ENCODE measurements around the gene HS6ST2.

HS6ST2 gene

GRCh38 chrX:132819711-132820264, 138.6 kb downstream of the HS6ST2 start:
- no peak overlapping the region for H3K9ac ChIP-seq (ENCODE audit: low read depth, low read length)
- H3K36me3 ChIP-seq (ENCODE audit: insufficient read depth, low read length) = no peaks in the 10 kb centered on the region
- H3K27me3 ChIP-seq (ENCODE audit: control insufficient read depth, insufficient read depth, low read length) = peaks cover 9% of the 10 kb centered on the region
- no peaks in the 10 kb centered on the region for H3K9me3 ChIP-seq (replicated peaks; ENCODE audit: low read length)
- H3K4me3 ChIP-seq (ENCODE audit: low read length) = no peak overlapping the region
- no peaks in the 10 kb centered on the region for H3K4me1 ChIP-seq (ENCODE audit: control insufficient read depth, insufficient read depth, low read length)
- H3K4me2 ChIP-seq (ENCODE audit: low read length) = no peak overlapping the region

DNA sequence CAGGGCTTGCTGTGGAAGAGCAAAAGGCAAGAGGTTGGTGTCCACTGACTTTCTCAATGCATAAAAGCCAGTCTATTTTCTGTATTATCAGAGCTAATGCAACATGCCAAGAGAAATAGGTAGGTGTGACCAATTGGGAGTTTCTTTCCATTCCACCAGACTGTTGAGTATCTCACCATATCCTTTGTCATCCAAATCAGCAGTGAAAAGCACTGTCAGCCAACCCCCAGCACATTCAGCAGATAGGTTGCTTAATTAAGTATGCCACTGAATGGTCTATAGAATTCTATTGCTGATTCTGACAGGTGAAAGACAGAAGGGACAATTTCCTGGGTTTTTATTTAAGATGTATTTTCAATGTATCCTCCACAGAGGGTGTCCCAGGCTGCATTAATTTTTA, 139.8 kb downstream of the HS6ST2 start:
- H3K4me3 ChIP-seq (ENCODE audit: low read length) = no peak overlapping the region
- no peak overlapping the region for H3K4me2 ChIP-seq (ENCODE audit: low read length)
- no peaks in the 10 kb centered on the region for H3K36me3 ChIP-seq (ENCODE audit: insufficient read depth, low read length)

GRCh38 chrX:132815643-132816042, 142.8 kb downstream of the HS6ST2 start:
- no peaks in the 10 kb centered on the region for H3K36me3 ChIP-seq (ENCODE audit: insufficient read depth, low read length)
- H3K4me1 ChIP-seq (ENCODE audit: control insufficient read depth, insufficient read depth, low read length) = no peaks in the 10 kb centered on the region
- peaks cover 11% of the 10 kb centered on the region for H3K27me3 ChIP-seq (ENCODE audit: control insufficient read depth, insufficient read depth, low read length)
- H3K9ac ChIP-seq (ENCODE audit: low read depth, low read length) = no peak overlapping the region
- H3K4me3 ChIP-seq (ENCODE audit: low read length) = no peak overlapping the region
- H3K9me3 ChIP-seq (replicated peaks; ENCODE audit: low read length) = no peaks in the 10 kb centered on the region
- no peak overlapping the region for H3K4me2 ChIP-seq (ENCODE audit: low read length)

More for the DNA sequence above, 139.8 kb downstream of the HS6ST2 start:
- H3K9me3 ChIP-seq (replicated peaks; ENCODE audit: low read length) = no peaks in the 10 kb centered on the region
- H3K9ac ChIP-seq (ENCODE audit: low read depth, low read length) = no peak overlapping the region
- H3K4me1 ChIP-seq (ENCODE audit: control insufficient read depth, insufficient read depth, low read length) = no peaks in the 10 kb centered on the region
- peaks cover 11% of the 10 kb centered on the region for H3K27me3 ChIP-seq (ENCODE audit: control insufficient read depth, insufficient read depth, low read length)

DNA sequence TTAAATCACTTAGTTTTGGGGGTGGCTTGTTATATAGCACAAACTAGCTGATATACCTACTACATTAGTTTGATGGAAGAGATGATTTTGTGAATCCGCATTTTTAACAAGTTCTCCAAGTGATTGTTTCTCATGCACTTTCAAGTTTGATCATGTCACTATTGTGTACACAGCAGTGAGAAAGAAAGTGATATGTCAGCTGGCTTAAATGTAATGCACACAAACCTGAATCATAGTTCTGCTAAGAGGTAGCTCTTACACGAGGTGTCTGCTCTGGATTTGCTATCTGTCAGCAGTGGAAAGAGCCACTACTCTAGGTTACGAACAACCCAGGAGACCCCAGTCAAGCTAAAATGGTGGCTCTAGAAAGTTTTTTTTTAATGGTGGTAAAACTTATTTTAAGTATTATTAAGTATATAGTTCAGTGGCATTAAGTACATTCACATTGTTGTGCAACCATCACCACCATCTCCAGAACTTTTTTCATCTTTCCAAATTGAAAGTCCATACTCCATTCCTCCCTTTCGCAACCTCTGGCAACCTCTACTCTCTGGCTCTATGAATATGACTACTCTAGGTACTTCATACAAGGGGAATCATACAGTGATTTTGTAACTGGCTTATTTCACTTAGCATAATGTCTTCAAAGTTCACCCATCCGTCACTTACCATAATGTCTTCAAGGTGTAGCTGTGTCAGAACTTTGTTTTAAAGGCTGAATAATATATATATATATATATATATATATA, 147.3 kb downstream of the HS6ST2 start:
- Histone ChIP-seq H3K4me2 (ENCODE audit: low read length) (no peak overlapping the region), H3K9me3 (replicated peaks; ENCODE audit: low read length) (no peaks in the 10 kb centered on the region), H3K36me3 (ENCODE audit: insufficient read depth, low read length) (no peaks in the 10 kb centered on the region), H3K4me3 (ENCODE audit: low read length) (no peak overlapping the region), H3K4me1 (ENCODE audit: control insufficient read depth, insufficient read depth, low read length) (no peaks in the 10 kb centered on the region), H3K27me3 (ENCODE audit: control insufficient read depth, insufficient read depth, low read length) (peaks cover 23% of the 10 kb centered on the region), H3K9ac (ENCODE audit: low read depth, low read length) (no peak overlapping the region)

DNA sequence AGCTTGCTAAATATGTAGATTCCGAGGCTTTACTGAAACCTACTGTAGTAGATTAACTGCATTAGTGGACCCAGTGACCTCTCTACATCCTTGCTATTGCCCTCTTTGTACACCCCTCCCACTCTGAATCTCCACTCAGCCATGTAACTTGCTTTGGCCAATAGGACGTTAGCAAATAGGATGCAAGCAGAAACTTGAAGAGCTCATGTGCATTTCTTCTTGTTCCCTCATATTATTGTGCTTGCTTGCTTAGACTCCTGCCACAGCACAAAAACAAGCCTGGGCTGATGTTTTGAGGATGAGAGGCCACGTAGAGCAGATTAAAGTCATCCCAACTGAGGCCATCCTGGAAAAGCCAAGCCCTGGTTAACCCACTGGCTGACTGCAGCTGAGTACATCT, 147.9 kb downstream of the HS6ST2 start:
- H3K4me3 ChIP-seq (ENCODE audit: low read length) = no peak overlapping the region
- no peaks in the 10 kb centered on the region for H3K36me3 ChIP-seq (ENCODE audit: insufficient read depth, low read length)
- H3K4me1 ChIP-seq (ENCODE audit: control insufficient read depth, insufficient read depth, low read length) = no peaks in the 10 kb centered on the region
- no peaks in the 10 kb centered on the region for H3K9me3 ChIP-seq (replicated peaks; ENCODE audit: low read length)
- H3K27me3 ChIP-seq (ENCODE audit: control insufficient read depth, insufficient read depth, low read length) = peaks cover 23% of the 10 kb centered on the region
- H3K4me2 ChIP-seq (ENCODE audit: low read length) = no peak overlapping the region
- H3K9ac ChIP-seq (ENCODE audit: low read depth, low read length) = no peak overlapping the region

DNA sequence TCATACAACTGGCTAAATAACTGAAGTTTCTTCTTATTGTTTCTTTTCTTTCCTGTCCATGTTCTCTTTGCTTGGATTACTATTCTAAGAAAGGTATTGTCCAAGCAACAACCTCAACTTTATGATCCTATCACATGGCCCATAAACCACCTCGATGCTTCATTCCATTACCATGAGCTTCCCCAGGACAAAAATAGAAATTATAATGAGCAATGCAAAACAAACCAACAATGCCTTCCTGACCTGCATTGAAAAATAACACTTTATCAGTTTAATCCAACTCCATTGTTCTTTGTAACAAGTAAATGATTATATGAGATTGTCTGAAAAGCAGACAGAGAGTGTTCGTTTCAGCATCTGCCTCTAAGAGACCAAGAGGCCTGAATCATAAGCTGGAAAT, 148.8 kb downstream of the HS6ST2 start:
- Histone ChIP-seq H3K4me2 (ENCODE audit: low read length) (no peak overlapping the region), H3K9ac (ENCODE audit: low read depth, low read length) (no peak overlapping the region), H3K36me3 (ENCODE audit: insufficient read depth, low read length) (no peaks in the 10 kb centered on the region), H3K4me1 (ENCODE audit: control insufficient read depth, insufficient read depth, low read length) (no peaks in the 10 kb centered on the region), H3K4me3 (ENCODE audit: low read length) (no peak overlapping the region), H3K27me3 (ENCODE audit: control insufficient read depth, insufficient read depth, low read length) (peaks cover 19% of the 10 kb centered on the region), H3K9me3 (replicated peaks; ENCODE audit: low read length) (no peaks in the 10 kb centered on the region)

GRCh38 chrX:132807411-132808030, 150.9 kb downstream of the HS6ST2 start:
- Histone ChIP-seq H3K27me3 (ENCODE audit: control insufficient read depth, insufficient read depth, low read length) (peaks cover 18% of the 10 kb centered on the region), H3K9ac (ENCODE audit: low read depth, low read length) (no peak overlapping the region), H3K9me3 (replicated peaks; ENCODE audit: low read length) (no peaks in the 10 kb centered on the region), H3K4me3 (ENCODE audit: low read length) (no peak overlapping the region), H3K4me2 (ENCODE audit: low read length) (no peak overlapping the region), H3K4me1 (ENCODE audit: control insufficient read depth, insufficient read depth, low read length) (no peaks in the 10 kb centered on the region), H3K36me3 (ENCODE audit: insufficient read depth, low read length) (no peaks in the 10 kb centered on the region)

GRCh38 chrX:132802033-132802432, 156.4 kb downstream of the HS6ST2 start:
- Histone ChIP-seq H3K4me3 (ENCODE audit: low read length) (no peak overlapping the region), H3K4me1 (ENCODE audit: control insufficient read depth, insufficient read depth, low read length) (no peaks in the 10 kb centered on the region), H3K4me2 (ENCODE audit: low read length) (no peak overlapping the region), H3K9me3 (replicated peaks; ENCODE audit: low read length) (no peaks in the 10 kb centered on the region), H3K9ac (ENCODE audit: low read depth, low read length) (no peak overlapping the region), H3K36me3 (ENCODE audit: insufficient read depth, low read length) (no peaks in the 10 kb centered on the region), H3K27me3 (ENCODE audit: control insufficient read depth, insufficient read depth, low read length) (peaks cover 12% of the 10 kb centered on the region)

DNA sequence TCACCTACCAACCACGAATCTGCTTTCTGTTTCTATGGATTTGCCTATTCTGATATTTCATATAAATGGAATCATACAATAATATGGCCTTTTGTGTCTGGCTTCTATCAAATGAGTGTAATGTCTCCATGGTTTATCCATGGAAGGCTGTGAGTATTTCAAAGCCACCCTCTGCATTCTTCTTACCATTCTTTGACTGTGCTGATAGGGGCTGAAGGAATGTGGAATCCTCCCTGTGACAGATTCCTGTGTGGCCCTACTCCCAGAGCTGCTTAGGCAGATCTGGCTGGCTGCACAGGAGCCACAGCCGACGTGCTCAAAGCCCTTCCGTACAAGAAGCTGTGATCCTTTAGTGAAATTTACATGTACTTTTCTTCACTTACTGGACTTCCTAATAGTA, 163.2 kb downstream of the HS6ST2 start:
- no peaks in the 10 kb centered on the region for H3K9me3 ChIP-seq (replicated peaks; ENCODE audit: low read length)
- no peak overlapping the region for H3K9ac ChIP-seq (ENCODE audit: low read depth, low read length)
- H3K4me2 ChIP-seq (ENCODE audit: low read length) = no peak overlapping the region
- H3K4me3 ChIP-seq (ENCODE audit: low read length) = no peak overlapping the region
- no peaks in the 10 kb centered on the region for H3K4me1 ChIP-seq (ENCODE audit: control insufficient read depth, insufficient read depth, low read length)
- peaks cover 20% of the 10 kb centered on the region for H3K27me3 ChIP-seq (ENCODE audit: control insufficient read depth, insufficient read depth, low read length)
- no peaks in the 10 kb centered on the region for H3K36me3 ChIP-seq (ENCODE audit: insufficient read depth, low read length)

GRCh38 chrX:132791714-132792113, 166.7 kb downstream of the HS6ST2 start:
- no peak overlapping the region for H3K4me3 ChIP-seq (ENCODE audit: low read length)
- no peaks in the 10 kb centered on the region for H3K36me3 ChIP-seq (ENCODE audit: insufficient read depth, low read length)
- no peaks in the 10 kb centered on the region for H3K9me3 ChIP-seq (replicated peaks; ENCODE audit: low read length)
- no peak overlapping the region for H3K4me2 ChIP-seq (ENCODE audit: low read length)
- H3K27me3 ChIP-seq (ENCODE audit: control insufficient read depth, insufficient read depth, low read length) = peaks cover 16% of the 10 kb centered on the region
- H3K4me1 ChIP-seq (ENCODE audit: control insufficient read depth, insufficient read depth, low read length) = no peaks in the 10 kb centered on the region
- H3K9ac ChIP-seq (ENCODE audit: low read depth, low read length) = no peak overlapping the region

DNA sequence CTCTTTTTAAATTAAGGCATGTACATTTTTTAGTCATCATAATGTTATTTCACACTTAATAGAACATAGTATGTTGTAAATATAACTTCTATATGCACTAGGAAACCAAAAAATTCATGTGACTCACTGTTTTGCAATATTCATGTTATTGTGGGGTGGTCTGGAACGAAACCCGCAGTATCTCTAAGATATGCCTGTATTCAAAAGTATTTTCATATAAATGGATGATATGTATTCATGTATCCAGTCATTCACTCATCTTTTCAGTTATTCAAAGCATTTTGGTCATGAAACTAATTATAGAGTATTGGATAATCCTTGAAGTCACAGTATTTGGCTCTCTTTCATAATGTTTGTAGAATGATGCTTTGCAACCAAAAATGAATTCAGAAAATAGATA, 168.1 kb downstream of the HS6ST2 start:
- peaks cover 14% of the 10 kb centered on the region for H3K27me3 ChIP-seq (ENCODE audit: control insufficient read depth, insufficient read depth, low read length)
- H3K9ac ChIP-seq (ENCODE audit: low read depth, low read length) = no peak overlapping the region
- H3K36me3 ChIP-seq (ENCODE audit: insufficient read depth, low read length) = no peaks in the 10 kb centered on the region
- H3K4me2 ChIP-seq (ENCODE audit: low read length) = no peak overlapping the region
- no peaks in the 10 kb centered on the region for H3K4me1 ChIP-seq (ENCODE audit: control insufficient read depth, insufficient read depth, low read length)
- no peak overlapping the region for H3K4me3 ChIP-seq (ENCODE audit: low read length)
- no peaks in the 10 kb centered on the region for H3K9me3 ChIP-seq (replicated peaks; ENCODE audit: low read length)

DNA sequence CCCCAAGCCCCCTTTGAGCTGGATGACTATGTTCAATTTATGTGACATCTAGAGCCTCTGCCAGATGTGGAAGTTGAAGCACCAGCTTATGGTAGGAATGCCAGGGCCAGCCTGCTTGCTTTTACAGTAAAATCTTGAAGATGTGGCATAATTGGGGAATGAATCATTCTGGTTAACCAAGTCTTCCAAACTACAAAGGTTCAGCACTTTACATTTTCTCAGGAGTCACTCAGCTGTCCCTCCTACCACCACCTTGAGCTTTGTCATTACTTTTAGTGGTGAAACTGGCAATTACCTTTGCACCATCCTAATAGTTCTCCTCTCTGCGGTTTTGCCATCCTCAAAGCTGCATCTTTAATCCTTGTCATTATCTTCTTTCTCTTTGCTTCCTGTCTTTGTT, 172.2 kb downstream of the HS6ST2 start:
- Histone ChIP-seq H3K9me3 (replicated peaks; ENCODE audit: low read length) (no peaks in the 10 kb centered on the region), H3K27me3 (ENCODE audit: control insufficient read depth, insufficient read depth, low read length) (peaks cover 12% of the 10 kb centered on the region), H3K9ac (ENCODE audit: low read depth, low read length) (no peak overlapping the region), H3K4me2 (ENCODE audit: low read length) (no peak overlapping the region), H3K4me3 (ENCODE audit: low read length) (no peak overlapping the region), H3K36me3 (ENCODE audit: insufficient read depth, low read length) (no peaks in the 10 kb centered on the region), H3K4me1 (ENCODE audit: control insufficient read depth, insufficient read depth, low read length) (no peaks in the 10 kb centered on the region)
